Mammary epithelial cell (primary cell): ENCODE measurements around the gene RD3L.

Experiments
- EZH2 ChIP-seq: IDR thresholded peaks from 2 replicates; pipeline ENCODE4 v1.6.1; 2012; ENCODE audit warnings: low read length, inconsistent platforms, borderline replicate concordance
- TF ChIP-seq, protein P1 (sequence below), 2 donors: IDR thresholded peaks in 1 of 2; conservative IDR thresholded peaks in 1 of 2; 2 replicates each; pipeline ENCODE4 v1.5.1; 2011 to 2012; ENCODE audit warnings: inconsistent platforms in 2 of 2, low read length in 2 of 2, mild to moderate bottlenecking in 2 of 2, control low read depth in 1 of 2, low read depth in 1 of 2; ENCODE audit not compliant: insufficient read depth in 1 of 2; ENCODE audit errors: extremely low read depth in 1 of 2

DNA sequence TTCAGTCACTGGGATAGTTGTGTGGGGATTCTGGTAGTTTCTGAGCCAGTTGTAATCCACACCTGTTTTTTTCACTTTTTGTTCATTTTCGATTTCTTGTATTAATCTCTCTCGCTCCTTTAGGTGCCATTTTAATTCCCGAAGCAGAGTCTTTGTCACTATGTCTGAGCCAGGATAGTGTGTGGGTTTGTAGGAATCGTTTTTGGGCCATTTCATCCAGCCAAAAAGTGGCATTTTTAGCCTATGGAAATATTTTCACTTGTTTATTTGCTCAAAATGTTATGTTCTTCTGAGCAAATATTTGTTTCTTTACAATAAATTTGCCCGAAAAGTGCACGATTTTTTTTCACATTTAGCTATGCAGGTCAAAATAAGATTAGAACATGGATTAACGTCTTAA is 867 bp downstream of the RD3L start:
- TF ChIP-seq, protein P1, sequence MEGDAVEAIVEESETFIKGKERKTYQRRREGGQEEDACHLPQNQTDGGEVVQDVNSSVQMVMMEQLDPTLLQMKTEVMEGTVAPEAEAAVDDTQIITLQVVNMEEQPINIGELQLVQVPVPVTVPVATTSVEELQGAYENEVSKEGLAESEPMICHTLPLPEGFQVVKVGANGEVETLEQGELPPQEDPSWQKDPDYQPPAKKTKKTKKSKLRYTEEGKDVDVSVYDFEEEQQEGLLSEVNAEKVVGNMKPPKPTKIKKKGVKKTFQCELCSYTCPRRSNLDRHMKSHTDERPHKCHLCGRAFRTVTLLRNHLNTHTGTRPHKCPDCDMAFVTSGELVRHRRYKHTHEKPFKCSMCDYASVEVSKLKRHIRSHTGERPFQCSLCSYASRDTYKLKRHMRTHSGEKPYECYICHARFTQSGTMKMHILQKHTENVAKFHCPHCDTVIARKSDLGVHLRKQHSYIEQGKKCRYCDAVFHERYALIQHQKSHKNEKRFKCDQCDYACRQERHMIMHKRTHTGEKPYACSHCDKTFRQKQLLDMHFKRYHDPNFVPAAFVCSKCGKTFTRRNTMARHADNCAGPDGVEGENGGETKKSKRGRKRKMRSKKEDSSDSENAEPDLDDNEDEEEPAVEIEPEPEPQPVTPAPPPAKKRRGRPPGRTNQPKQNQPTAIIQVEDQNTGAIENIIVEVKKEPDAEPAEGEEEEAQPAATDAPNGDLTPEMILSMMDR (conservative IDR thresholded peaks at IDR 0.05 in 1 of 2, IDR thresholded peaks at IDR 0.05 in 1 of 2; ENCODE audit: extremely low read depth in 1 of 2, insufficient read depth in 1 of 2, low read depth in 1 of 2, low read length in 2 of 2), result no peak
- no peak for TF ChIP-seq EZH2
